ENCODE measurements around the gene SLX4IP.
"Not testable (repeated sequence)": the region's sequence is repeated elsewhere in the genome, so short reads cannot be mapped to it uniquely, and the experiment has no call there.

SLX4IP gene

GRCh38 chr20:10605547-10606195, 170.6 kb downstream of the SLX4IP start:
- no peak for DNase-seq (ENCODE audit: low spot score)

GRCh38 chr20:10609276-10609675, 174.2 kb downstream of the SLX4IP start:
- DNase-seq (ENCODE audit: low spot score): no peak

- no peak for DNase-seq (ENCODE audit: low spot score)
Observed at GRCh38 chr20:10609770-10610169, 174.7 kb downstream of the SLX4IP start.

GRCh38 chr20:10610251-10610650, 175.1 kb downstream of the SLX4IP start:
- no peak for DNase-seq (ENCODE audit: low spot score)

- DNase-seq (ENCODE audit: low spot score): peak; percentile 26
Observed at GRCh38 chr20:10611357-10611756, 176.3 kb downstream of the SLX4IP start.

GRCh38 chr20:10613426-10613825, 178.3 kb downstream of the SLX4IP start:
- not testable (repeated sequence) for DNase-seq (ENCODE audit: low spot score)

GRCh38 chr20:10613911-10614310, 178.8 kb downstream of the SLX4IP start:
- DNase-seq (ENCODE audit: low spot score): no peak

DNA sequence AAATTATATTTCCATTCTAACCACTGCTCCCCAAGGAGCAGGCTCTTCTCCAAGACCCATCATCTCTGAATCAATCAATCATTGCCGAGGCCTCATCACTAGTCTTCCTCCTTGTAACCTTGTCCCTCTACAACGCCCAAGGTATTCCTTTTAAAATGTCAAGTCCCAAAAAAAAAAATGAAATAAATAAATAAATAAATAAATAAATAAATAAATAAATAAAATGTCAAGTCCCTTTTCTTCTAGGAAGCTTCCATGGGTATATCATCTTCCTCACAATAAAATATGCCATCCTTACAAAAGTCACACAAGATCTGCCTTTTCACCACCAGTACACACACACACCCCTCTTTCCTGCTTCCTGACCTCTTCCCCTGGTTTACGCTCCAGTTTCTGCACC, 181.1 kb downstream of the SLX4IP start:
- no peak for DNase-seq (ENCODE audit: low spot score)

DNA sequence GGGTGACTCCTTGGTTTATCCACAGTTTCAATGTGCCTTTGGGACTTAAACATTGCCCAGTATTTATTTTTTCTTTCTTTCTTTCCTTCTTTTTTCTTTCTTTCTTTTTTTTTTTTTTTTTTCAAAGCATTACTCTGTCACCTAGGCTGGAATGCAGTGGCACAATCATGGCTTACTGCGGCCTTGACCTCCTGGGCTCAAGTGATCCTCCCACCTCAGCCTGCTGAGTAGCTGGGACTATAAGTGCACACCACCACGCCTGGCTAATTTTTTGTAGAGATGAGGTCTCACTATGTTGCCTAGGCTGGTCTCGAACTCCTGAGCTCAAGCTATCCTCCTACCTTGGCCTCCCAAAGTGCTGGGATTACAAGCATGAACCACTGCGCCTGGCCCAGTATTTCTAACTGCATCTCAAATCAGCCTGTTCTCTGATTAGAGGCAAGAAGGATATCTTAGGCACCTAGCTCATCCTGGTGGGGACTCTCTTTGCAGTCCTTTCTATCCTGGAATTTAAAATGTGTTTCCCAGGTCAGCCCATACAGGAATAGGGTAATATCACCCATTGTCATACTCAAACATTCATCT, 182.5 kb downstream of the SLX4IP start:
- not testable (repeated sequence) for DNase-seq (ENCODE audit: low spot score)

DNA sequence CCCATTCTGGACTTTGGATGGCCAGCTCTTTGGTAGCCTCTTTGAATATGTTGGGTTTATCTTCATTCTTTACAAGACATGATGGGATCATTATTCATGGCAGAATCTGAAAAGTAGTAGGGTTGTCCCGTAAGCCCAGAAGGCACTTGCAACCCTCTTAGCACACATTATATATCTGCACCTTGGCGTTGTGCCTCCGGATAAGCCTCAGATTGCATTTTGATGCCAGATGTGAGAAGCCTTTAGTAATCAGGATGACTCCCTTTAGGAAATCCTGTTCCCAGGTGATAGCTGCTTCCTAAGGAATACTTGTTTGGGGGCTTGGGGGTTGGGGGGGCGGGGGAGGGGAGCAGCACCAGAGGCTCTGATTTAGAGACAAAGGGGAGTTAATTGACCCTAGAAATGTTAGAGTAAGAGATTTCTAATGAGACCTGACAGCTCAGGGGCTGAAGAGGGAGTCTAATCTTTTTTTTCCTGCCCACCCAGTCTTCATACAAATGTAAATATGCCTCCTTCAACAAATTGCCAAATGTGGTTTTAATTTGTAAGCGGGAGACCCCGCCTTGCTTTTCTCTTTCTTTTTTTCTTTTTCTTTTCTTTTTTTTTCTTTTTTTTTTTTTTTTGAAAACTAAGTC, 183.6 kb downstream of the SLX4IP start:
- DNase-seq (ENCODE audit: low spot score): no peak

DNA sequence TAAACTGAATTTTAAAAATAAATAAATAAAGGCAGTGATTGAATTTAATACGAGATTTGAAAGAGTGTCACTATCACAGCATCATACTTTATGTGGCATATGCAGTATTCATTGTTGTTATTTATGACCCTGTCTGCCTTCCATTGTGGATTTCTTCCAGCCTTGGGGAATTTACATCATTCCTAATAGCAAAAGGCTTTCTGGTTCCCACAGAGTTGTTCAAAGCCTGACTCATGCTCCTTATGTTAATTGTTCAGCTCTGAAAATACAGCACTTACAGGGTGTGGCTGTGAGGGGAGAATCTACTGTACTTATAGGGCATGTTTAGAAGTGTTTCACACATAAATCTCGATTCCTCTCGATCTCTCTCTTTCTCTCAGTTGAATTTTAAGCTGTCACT, 184.3 kb downstream of the SLX4IP start:
- DNase-seq (ENCODE audit: low spot score): no peak

DNA sequence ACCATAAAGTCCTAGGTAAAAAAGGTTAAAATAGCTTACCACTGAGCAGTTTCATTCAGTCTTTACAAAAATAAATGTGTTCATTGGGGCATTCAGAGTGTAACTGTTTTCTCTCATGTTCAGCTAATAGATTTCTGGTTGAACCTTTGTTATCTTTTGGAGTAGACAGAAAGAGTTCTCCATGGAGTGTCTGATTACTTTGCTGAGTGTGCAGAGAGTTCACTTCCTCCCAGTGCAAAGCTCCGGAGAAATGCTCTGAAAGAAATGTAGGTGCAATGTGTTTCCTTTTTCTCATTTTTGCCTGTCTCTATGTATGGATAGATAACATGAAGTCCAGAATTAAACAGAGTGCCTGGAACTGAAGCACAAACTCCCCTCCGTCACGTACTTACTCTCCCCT, 186.0 kb downstream of the SLX4IP start:
- DNase-seq (ENCODE audit: low spot score): no peak

DNA sequence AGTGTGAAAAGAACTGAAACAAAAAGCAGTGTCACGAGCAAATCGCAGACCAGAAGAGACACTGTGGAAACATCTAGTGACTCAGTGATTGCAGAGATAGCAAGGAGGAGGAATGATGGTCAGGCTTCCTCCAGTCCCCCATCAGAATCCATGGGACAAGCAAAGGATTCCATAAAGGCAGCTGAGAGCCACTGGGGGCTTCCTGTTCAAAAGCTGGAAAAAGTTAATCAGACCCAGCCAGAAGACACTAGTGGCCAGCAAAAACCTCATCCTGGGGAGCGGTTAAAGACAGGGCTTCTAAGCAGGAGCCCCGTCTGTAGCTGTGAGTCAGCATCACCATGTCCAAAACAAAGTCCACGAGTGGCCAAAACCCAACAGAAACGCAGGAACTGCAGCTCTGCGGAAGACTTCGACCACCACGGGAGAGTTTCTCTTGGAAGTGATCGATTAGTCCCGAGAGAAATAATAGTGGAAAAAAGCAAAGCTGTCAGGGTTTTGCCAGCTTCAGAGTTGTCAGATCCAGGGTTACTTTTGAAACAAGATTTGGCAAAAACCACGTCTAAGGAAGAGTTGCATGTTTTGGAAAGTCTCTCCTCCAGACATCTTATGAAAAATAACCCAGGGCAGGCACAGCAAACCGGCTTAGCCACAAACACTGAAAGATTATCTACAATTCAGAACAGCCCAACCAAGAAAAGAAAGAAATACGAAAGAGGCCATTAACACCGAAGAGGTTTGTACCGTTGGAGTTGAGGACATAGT, 187.7 kb downstream of the SLX4IP start:
- DNase-seq (ENCODE audit: low spot score): no peak

DNA sequence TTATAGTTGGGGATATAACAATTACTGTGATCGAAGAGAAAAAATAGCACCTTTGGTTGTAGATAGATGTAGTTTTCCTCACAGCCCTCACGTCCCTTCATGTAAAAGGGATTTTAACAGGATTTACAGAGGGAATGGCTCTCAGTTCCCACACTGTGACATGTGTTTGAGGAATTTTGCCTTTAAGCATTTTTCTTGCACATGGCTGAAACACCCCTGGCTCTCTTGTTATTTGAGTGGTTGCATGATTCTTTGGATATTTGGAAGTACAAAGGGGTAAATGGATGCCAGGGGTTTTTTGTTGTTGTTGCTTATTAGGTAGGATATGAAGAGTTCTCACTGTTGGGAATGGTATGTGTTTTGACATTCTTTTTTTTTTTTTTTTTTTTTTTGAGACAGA, 190.5 kb downstream of the SLX4IP start:
- no peak for DNase-seq (ENCODE audit: low spot score)

- no peak for DNase-seq (ENCODE audit: low spot score)
Observed at GRCh38 chr20:10626896-10627295, 191.8 kb downstream of the SLX4IP start.

DNA sequence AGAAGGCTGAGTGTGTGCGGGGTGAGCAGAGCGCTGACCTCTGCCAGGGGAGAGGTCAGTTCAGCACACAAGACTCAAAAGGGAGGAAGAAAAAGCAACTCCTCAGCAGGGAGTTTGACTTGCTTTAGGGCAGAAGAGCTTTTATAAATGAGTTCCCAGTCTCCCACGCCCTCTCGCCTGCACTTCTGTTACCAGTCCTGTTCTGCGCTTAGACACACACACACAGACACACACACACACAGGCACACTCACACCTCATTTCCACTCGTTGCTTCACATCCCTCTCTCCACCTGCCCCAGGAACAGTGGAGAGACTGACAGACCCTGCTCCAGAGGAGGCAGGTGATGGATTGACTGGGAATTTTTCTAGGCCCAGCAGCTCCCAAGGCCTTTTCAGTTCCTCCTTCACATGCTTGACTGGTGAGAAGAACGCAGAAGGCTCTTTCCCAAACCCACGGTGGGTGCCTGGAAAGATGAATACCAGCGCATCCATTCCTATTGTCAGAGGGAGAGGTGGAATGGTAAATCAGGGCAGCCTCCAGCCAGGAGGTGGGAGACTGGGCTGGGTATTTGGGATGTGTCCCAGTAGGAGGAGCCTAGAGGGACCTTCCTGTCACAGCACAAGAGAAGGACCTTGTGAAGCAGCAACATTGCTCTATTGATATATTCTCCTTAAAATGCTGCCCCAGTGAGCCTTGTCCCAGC, 195.0 kb downstream of the SLX4IP start:
- no peak for DNase-seq (ENCODE audit: low spot score)

- DNase-seq (ENCODE audit: low spot score): no peak
Observed at GRCh38 chr20:10631126-10631525, 196.0 kb downstream of the SLX4IP start.

DNA sequence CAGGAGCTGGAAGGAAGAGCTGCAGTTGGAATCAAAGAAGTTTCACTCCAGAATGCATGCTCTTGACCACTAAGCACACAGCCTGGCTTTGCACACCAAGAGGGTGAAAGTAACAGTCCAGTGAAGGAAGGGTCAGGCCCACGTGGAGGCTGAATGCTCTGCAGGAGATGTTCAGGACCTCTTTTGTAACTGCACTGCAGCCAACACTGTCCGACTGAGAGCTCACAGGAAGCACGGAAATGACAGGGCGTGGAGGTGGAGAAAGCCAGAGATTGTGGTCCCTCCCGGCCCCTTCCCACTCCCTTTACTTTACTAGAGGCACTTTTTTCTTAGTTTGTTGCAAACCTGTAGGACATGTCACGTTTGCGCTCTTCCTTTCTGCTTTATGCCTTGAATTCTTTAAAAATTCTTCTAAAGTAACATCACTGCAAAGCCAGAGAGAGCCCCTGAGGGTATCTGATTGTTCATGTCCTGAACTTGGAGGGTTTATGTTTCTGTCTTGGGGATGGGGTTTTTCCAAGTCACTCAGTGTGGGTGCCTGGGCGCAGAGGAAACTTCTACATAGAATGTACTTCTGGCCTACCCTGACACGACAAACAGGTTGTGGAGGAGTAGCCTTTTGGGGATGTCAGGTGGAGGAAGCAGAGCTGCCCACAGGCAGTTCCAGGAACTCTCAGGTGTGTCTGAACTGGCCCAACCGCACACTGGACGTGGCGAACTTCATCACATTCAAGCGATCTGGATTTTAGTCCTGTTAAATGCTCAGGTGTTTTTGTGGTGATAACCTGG, 197.8 kb downstream of the SLX4IP start:
- DNase-seq (ENCODE audit: low spot score): no peak

GRCh38 chr20:10633718-10634117, 198.6 kb downstream of the SLX4IP start:
- DNase-seq (ENCODE audit: low spot score): no peak

GRCh38 chr20:10634211-10634610, 199.1 kb downstream of the SLX4IP start:
- DNase-seq (ENCODE audit: low spot score): no peak

DNA sequence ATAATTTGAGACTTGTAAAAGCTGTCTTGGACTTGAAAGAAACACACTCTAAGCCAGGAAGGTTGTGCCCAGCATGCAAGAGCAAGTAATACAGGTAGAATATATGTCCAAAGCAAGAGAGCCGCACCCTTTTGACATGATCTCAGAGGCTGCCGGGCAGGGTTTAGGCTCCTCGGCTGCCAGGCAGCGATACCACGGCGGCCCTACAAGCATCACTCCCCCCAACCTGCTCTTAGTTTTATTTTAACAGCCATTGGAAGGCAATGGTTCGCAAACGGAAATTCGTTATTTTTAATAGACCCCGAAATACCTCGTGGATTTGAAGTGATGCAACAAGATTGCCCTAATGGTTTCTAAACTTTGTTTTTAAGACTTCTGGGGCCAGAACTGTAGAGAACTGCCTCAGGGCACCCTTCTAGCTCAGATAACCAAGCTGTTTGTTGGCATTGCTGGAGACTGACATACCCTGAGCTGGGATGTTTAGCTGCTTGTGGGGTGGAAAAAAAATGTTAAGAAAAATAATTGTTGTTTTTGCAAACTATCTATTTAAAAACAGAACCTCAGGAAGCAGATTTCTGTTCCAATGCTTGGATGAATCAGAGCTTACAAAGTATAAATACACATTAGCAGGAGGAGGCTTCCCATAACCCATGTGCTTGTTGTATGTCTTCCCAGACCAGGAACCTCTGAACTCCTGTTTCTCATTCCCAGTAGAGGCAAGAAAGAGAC, 199.7 kb downstream of the SLX4IP start:
- no peak for DNase-seq (ENCODE audit: low spot score)

All from Ammon's horn (tissue), 1 donor.